Eye (tissue), 1 donor: ENCODE data around the gene BEND6.
A peak's percentile ranks its signal among the peaks of the same experiment; 100 is the strongest.

Experiments used
- DNase-seq: peaks from one replicate; pipeline ENCODE4 v3.0.0-alpha.2; 2015

Gene BEND6, protein sequence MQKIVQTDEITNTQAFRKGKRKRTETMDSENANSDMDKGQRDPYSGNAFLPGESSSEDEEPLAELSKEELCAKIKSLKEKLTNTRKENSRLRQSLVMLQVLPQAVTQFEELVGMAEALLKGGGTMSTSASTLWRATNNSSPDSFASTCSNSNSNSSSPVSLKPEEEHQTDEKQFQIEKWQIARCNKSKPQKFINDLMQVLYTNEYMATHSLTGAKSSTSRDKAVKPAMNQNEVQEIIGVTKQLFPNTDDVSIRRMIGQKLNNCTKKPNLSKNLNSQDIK

DNA sequence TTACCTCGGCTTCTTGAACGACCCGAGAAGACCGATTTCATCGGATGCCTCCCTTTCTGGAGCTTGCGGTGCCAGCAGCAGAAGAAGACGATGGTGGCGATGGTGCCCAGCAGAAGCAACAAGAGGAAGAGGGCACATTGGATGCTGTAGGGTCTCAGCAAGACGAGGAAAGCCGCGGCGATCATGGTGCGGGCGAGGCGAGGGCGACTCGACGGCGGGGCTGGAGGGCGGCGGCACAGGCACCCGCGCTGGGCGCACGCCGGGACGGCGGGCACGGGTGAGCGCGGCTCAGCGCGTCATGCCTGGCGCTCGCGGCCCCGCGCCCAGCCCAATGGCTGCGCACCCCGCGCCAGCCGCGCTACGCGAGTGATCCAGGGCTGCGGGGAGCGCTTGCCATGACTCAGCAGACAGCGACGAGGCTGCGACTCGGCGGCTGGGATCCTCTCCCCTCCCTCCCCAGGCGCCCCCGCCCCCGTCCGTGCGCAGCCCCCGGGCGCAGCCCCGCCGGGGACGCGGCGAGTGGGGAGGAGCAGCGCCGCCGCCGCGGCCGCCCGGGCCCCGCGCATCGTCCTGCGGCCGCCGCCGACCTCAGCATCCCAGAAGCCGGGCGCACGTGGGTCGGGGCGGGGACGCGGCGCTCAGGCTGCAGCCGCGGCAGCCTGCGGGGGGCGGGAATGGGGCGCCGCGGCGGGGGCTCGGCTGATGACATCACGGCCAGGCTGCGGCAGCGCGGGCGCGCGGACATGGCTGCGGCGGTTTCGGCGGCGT lies at the start of gene BEND6:
Gene BEND6, plus strand, starts transcription at position 705 of the 768 bp plus-strand sequence. CDS start 26,704 bp downstream, outside the sequence.
- DNase-seq, result peak; percentile 78

DNA sequence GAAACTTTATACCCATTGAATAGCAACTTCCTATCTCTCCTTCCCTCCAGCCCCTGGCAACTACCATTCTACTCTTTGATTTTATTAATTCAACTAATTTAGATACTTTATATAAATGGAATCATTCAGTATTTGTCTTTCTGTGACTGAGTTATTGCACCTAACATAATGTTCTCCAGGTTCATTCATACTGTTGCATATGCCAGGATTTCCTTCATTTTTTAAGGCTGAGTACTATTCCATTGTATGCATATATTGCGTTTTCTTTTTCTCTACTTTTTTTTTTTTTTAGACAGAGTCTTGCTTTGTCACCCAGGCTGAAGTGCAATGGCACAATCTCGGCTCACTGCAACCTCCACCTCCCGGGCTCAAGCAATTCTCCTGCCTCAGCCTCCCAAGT lies 49.5 kb upstream of the BEND6 start:
- no peak for DNase-seq

DNA sequence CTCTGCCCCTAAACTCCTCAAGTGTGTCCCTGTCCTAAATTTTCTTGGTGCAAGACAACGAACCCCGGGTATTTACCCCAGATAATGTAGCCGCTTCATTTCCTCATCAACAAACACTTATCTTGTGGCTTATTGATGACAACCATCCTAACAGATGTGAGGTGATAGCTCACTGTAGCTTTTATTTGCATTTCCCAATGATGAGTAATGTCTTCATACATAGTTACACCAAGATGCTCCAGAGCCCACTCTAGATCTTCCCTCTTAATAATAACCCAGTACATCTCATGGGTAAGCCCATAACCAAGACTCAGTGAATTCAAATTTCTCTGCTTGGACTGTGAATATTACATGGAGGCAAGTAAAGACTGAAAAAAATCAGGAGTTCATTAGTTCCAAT lies 48.2 kb upstream of the BEND6 start:
- no peak for DNase-seq

DNA sequence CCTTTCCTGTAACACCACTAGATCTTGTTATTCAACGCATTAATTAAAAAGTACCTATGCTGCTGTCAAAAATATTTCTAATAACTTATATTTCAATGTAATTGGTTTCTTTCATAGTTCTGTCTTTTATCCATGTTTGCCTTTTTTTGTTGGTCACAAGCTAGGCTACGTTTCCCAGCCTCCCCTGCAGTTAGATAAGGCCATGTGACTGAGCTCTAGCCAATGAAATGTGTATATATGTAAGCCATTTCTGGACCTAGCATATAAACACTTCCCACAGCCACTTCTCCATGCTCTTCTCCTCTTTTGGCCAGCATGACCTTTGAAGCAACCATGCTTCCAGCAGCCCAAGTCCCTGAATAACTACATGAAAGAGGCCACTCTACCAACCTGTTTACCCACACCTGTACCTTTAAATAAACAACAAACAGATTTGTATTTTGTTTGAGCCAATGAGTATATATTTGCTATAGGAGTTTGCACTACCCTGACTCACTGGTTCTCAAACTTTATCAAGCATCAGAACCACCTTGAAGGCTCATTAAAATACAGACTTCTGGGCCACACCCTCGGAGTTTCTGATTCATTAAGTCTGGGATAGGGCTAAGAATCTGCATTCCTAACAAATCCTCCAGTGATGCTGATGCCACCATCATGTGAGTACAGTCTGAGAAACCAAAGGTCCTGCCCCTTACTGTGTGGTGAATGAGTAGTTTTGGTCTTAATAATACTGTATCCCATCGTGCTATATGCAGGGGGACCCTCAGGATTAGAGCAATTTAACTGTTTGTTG lies 45.6 kb upstream of the BEND6 start:
- no peak for DNase-seq

DNA sequence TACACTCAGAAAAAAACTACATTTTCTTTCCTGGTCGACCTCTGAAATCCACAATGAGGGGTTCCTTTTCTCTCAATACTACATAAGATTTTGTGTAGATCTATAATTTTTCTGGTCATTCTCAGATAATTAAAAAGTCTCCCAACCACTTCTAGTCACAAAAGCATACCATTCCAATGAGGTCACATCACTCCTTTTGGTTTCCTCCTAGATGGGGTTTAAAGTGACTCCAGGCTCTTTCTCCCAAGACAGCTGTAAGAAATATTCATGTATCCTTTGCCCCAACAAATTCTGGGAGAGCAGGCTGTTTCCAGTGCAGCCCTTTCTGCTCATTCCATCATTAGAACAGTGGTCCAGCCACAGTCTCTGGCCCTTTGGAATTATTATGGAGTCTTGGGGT lies 43.1 kb upstream of the BEND6 start:
- DNase-seq, result peak; percentile 25

DNA sequence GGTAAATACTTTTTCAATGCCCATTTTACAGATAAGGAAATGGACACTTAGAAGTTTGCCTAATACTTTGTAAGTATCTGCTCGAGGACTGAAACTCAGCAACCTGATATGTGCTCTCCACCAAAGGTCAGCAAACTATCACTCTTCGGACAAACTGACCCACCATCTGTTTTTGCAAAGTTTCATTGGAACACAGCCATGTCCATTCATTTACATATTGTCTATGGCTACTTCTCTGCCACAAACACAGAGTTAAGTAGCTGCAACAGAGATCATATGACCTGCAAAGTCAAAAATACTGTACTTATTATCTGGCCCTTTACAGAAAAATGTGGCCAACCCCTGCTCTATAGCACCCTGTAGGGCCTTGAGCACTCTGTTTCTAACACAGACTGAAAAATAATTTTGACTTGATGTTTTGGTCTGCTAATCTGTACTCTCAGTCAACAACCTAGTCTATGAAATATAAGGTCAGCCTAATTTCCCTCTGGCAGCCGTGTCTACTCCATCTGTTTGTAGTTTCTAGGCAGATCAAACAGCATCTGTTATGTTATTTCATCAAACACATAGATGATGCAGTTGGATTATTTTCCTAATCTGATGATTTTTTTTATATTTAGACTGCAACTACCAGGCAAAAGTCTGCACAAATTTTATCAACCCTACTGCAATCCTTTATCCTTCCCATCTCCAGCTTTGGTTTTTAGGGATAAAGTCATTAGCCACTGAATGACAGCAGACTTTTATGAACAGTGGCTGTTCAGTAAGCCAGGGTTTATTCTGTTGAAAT lies 41.4 kb upstream of the BEND6 start:
- DNase-seq, result no peak

DNA sequence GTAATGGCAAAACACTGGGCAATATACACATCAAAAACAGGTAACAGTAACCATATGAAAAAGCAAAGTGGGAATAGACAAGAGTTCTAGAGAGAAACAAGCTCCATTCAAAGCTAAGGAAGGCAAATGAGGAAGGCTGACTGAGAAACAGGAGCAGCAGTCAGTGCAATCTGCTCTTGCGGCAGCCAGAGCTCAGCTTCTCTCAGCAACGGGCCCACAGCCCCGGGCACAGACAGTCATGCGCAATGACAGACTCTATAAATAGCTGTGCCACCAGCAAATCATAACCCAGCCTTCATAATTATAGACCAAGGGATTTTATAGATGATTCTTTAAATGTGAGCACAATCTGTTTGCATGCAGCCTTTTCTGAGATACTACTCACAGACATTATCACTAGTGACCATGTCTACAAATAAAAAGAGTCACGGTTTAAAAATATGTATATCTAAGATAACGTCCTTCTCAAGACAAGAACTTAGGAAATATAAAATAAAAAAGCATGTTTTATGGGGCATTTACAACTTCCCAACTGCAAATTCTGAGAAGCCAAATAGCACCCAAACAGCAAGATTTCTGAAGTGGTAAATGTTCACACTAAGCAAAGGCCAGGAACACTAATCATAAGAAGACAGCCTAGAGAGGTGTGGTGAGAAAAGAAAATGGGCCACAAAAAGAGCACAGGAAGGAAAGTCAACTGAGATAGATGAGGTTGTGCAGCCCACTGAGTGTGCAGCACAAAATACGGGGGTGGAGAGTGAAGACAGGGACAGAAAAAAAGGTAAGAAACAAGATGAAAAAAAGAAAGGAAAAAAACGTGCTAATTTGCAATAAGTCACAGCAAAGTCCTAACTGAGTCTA lies 39.9 kb upstream of the BEND6 start:
- DNase-seq, result peak; percentile 8

DNA sequence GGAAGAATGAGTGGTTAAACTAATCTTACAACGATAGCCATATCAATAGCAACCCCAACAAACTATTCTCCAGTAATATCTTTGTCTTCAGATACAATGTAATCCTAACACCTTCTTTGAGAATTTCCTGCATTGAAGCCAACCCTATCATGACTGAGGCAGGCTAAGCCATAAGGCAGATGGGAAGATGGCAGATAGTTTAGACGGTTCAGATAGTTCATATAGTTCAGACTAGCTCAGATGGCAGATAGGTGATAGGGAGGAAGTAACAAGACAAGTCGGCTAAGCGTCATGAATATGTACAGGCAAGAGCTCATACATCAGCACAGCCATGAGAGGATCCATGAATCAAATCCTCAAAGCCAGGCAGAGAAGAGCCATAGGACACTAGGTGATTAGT lies 39.1 kb upstream of the BEND6 start:
- DNase-seq, result no peak

DNA sequence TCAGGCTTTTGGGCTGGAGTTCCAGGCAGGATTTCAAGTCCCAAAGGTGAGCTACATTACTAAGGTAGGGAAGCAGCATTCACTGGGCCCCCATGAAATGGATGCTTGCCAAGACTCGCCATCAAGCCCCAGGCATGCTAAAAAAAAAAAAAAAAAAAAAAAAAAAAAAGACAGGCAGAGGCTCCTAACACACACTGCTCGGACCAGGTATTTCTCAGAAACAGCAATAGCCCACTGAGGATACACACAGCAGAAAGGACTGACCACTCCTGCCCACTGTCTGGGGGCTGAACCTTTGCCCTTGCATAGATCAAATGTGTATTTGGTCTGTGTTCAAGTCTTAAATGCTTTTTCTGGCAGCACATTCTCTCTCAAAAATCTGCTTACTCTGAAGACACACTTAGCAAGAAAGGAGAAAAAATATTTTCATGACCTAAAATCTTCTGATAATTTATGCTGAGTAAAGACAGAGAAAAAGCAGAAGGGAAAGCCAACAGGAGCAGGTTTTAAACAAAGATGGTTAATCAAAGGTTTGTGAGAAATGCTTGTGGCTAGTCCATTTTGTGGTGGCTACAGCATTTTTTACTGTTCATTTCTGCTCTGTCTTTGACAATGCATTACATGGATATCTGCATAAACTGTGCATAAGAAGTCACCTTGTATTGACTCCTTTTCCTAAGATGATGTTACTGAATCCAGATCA lies 37.9 kb upstream of the BEND6 start:
- DNase-seq, result no peak

DNA sequence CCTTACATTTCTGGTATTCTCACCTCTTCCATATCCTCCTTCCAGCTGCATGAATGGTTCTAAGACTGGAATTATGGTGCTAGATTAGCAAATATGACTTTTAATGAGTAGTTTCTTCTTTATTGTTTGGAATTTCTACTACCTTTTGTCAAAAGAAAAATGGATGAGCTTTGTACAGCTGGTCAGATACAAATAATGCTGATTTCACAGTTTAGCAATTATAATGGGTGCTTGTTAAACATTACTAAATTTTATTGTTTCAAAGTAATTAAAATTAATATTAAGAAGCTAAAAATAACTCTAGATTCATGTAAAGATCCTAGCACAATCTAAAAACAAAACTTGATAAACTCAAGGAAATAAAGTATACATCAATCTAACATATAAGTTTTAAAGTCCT lies 32.3 kb upstream of the BEND6 start:
- DNase-seq, result no peak

DNA sequence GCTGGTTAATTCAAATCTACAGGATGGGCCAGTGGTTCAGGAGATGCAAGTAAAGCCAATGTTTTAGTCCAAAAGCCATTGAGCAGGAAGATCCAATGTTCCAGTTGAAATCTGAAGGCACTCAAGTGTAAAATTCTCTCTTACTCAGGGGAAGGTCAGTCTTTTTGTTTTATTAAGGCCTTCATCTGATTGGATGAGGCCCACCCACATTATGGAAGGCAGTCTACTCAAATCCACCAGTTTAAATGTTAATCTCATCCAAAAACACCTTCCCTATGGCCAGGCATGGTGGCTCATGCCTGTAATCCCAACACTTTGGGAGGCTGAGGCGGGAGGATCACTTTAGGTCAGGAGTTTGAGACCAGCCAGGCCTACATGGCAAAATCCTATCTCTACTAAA lies 31.3 kb upstream of the BEND6 start:
- DNase-seq, result no peak

DNA sequence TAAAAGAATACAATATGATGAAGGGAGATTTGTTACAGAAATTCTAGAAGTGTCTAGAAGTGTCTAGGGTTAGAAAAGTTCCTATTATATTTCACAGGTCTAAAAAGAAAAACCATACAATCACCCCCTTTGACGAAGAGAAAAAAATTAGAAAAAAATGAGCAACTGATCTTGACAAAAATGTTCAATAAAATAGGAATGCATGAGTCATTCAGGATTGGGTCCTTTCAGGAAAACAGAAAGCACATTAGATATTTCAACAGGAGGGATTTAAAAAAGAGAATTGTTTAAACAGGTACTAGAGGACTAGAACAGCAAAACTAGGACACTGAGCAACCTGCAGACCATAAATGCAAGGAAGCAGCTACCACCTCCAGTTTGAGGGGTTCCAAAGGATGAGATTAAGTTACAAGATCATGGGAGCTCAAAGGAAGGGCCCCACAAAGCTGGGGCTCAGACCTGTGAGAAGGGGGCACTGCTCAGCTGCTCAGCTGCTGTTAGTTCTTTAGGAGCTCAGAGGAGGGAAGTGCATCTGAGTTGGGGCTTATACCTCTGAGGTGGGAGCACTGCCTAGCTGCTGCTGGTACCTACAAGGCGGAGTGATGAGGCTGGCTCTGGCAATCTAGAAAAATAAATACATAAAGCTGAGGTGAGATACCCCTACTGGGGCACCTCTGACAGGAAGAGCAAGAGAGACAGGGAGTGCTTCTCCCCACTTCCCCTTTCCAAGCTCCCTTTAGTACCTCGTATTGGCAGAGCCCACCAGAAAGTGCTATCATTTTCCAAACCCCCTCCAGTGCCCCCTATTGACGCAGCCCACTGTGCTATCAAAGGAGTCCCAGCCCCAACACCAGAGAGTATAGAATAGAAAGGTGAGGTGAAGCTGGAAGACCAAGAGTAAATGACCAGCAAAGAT lies 27.1 kb upstream of the BEND6 start:
- no peak for DNase-seq

DNA sequence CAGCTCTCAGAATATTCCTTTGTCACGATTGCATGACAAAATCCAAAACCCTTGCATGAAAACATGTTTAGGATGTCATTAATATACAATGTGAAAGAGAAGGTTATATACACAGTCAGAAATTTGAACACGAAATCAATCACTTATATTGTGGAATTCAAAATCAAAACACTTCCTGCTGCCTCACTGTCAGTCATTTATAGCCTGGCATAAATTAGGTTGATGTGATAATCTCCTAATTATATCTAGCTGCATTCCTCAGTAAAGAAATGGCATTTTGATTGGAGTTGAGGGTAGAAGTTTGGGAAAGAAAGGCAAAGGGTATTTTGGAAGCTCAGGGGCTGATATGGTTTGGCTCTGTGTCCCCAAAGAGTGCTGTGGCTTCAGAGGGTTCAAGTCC lies 24.1 kb upstream of the BEND6 start:
- DNase-seq, result no peak

DNA sequence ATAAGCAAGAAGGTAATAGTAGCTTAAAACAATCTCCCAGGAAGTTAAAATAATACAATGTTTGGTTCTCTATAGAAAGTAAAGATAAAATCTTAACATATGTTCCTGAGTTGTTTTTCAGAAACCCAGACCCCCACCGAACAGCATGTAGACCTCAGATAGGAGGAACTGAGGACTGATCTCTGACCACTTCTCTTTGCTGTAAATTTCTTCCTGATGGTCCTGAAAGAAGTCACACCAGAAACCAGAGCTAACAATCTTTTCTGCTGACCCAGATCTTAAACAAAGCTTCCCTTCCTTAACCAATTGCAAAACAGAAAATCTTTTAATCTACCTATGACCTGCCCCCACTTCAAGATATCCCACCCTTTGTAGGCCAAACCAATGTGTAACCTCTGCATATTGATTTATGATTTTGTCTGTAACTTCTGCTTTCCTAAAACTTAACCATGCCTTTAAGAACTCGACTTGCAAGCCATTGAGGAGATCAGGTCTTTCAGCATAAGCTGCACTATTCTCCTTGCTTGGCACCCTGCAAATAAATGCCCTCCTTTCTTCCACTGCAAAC lies 21.9 kb upstream of the BEND6 start:
- DNase-seq, result no peak

DNA sequence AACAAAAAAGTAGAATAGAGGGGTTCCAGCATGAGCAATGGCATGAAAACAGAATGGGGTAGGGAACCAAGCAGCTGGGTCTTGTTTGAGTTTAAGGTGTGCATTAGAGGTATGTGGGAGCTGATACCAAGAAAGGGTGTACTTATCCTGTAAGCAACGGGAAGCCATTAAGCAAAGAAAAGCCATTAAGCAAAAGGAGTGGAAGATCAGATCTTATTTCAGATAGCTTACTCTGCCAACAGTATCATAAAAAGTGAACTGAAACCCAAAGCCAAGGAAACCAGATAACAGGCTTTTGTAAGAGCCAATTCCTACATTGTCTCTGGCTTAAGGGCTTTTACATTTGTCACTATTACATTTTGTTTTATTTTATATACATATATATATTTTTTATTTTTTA lies 21.3 kb upstream of the BEND6 start:
- no peak for DNase-seq

DNA sequence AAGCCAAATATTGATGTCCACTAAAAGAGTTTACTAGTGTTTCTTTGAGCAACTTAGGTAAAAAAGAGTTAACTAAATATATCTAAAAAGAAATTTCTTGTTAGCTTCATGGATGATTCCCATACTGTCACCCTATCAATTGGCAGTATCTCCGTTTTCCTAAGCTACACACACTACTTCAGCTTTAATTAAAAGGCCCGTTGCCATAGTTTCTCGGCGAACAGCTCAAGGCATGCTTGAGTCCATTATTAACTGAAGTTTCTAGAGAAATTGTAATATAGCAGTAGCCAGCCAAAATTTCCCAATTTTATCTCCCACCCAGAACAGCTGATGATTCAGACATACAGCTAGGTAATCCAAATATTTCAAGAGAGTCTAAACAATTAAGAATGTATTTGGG lies 20.0 kb upstream of the BEND6 start:
- DNase-seq, result no peak

DNA sequence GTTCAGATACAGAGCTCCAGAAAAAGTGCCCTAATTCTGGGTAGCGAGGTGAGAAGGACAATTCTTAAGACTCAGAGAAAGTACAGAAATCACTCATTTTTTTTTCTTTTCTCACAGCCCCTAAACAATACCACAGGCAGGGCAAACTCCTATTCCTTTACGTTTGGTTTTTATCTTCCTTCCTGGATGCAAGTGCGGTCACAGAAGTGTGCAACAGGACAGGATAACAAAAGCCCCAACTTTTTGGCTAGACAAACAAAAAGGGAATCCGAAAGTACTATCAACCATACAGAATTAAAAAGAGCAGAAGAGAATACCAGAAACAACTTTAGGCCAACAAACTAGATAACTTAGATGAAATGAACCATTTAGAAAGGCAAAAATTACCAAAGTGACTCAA lies 18.4 kb upstream of the BEND6 start:
- no peak for DNase-seq

DNA sequence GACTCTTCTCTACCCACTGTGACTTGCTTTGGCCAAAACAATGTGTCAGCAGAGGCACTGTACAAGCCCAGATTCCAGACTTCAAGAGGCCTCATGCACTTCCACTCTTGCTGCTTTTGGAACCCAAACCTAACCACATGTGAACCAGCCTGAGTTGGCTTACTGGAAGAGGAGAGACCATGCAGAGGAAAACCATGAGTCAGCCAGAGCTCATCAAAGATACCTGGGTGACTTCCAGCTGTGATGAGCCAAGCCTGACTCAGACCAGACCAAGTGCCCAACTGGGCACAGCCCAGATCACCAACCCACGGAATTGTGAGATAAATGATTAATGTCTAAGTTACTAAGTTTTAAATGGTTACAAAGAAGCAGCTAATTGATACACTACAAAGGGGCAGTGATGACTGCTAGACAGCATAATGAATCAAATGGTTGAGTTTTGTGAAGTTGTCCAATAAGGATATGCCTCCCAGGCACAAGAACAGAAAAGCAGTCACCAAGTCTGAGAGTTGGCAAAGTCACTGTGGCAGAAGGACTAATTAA lies 16.2 kb upstream of the BEND6 start:
- peak; percentile 22 for DNase-seq

DNA sequence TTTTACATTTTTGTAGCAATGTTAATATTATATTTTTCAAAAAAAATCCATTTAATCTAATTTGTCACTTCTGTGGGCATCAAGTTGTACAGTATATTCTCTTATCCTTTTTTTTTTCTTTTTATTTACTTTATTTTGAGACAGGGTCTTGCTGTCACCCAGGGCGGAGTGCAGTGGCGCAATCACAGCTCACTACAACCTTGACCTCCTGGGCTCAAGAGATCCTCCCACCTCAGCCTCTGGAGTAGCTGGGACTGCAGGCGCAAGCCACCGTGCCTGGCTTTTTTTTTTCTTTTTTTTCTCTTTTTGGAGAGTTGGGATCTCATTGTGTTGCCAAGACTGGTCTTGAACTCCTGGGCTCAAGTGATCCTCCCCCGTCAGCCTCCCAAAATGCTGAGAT lies 14.4 kb upstream of the BEND6 start:
- no peak for DNase-seq

DNA sequence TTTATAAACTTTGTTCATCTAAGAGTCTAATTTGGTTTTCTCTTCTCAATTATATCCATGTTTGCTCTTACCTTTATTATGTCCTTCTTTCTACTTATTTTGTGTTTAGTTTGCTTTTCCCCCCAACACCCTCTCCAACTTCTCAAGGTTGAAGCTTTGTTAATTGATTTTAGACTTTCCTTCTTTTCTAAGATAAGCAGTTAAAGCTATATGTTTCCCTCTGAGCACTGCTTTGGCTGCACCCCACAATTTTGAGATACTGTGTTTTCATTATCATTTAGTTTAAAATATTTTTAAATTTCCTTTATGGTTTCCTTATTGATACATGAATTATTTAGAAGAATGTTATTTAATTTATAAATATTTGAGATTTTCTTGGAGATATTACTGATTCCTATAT lies 13.9 kb upstream of the BEND6 start:
- no peak for DNase-seq
